OCI-LY3 (cell line): ENCODE data around the gene ENC1.

ENCODE experiments used
- CTCF ChIP-seq: fragments of 200-600, 300-600 bp; sonication (generic); IDR thresholded peaks from 2 replicates; pipeline ENCODE4 v1.5.1; 2014; ENCODE audit warnings: antibody characterized with exemption, low read length, low read depth
- EZH2phosphoT487 ChIP-seq: fragments of 200-600 bp; shearing (Covaris generic); IDR thresholded peaks from 2 replicates; pipeline ENCODE4 v1.6.1; 2018; ENCODE audit warnings: antibody characterized with exemption, mixed run types, low read depth

DNA sequence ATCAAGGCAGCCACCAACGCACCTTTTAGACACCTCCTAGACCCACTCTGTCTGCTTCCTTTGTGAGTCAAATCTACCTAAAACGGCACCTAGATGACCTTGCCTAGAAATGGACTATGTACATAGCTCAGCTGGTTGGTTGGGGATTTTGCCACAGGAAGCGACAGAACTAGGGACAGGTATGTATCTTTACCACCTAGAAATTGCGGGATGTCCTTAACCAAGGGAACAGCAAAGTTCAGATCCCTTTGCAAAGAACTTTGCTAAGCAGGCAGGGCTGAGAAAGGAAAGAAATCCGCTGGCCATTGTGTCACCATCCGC is 2.0 kb upstream of the ENC1 start:
- no peak for TF ChIP-seq CTCF
- no peak for TF ChIP-seq EZH2phosphoT487
